ENCODE measurements around the gene CCDC90B.

CCDC90B gene

GRCh38 chr11:83222499-83222898 is 63.7 kb downstream of the CCDC90B start:
- DNase-seq: no peak

- DNase-seq: no peak
Measured at GRCh38 chr11:83221694-83222093, 64.5 kb downstream of the CCDC90B start.

GRCh38 chr11:83220260-83220659 is 65.9 kb downstream of the CCDC90B start:
- no peak for DNase-seq

- no peak for DNase-seq
Measured at GRCh38 chr11:83219095-83219494, 67.1 kb downstream of the CCDC90B start.
